ENCODE results near the gene RDH16.
A peak's percentile ranks its signal among the peaks of the same experiment; 100 is the strongest.
"Not testable (repeated sequence)": the region's sequence is repeated elsewhere in the genome, so short reads cannot be mapped to it uniquely, and the experiment has no call there.

RDH16 gene

DNA sequence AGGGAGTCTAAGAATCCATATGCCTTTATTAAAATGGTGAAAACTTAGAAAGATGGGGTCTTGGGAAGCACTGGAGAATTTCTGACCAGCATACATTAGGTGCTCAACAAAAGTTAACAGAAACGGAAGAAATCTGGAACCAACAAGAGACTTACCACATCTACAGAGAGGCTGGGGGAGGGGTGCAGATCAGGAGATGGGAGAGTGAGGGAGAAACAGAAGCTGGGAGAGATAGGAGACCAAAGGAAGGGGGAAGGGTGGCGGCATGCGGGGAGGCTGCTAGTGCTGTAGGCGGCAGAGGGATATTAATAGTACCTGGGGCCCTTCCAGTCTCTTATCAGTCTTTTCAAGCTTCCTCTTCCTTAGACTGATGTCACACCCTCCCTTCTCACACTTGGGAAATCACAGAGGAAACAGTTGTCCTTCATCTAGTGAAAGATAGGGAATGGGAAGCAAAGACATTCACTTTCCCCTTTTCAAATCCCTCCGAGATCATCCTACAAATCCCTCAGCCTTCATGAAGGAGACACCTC is 30.9 kb upstream of the RDH16 start:
- no peak for DNase-seq

DNA sequence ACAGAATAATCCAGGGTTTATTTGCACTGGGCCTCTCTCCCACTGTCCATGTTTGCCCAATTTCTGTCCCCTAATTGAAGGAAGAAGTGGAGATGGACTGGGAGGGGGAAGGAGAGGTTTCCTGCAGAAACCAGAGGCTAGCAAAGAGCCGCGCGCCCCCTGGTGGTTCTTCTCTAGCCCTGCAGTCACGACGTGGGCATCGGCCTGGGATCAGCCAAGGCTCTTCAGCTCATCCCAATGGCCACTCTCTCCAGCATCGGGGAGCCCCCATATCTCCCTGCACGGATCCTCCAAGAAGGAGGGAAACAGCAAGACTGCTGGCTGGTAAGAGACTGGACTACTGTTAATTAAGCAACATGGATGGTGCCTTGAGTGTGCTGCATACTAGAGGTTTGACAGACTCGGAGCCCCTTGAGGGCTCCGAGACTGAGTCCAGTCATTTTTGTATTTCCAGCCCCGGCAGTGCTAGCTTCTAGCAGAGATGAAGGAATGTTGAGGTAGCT is 30.2 kb upstream of the RDH16 start:
- peak; percentile 75 for DNase-seq

DNA sequence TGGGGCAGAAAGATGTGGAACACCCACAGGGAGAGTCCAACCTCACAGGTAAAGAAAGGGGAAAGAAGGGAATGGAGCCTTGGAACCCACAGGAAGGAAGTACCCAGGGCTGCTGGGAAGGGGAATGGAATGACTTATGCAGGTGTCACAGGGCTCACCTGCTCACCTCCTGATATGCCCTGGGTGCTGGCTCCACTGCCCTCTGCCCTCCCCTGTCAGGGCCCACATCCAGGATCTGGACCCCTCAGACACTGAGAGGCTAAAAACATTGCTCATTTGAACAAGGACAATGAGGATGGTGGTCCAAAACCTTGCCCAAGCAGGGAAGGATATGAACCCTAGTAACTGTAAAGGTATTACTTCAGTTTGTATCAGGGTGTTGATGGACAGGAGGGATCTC is 29.6 kb upstream of the RDH16 start:
- DNase-seq, result no peak

GRCh38 chr12:56985714-56986113 is 28.3 kb upstream of the RDH16 start:
- DNase-seq, result not testable (repeated sequence)

- DNase-seq, result no peak
Observed at GRCh38 chr12:56983386-56983785, 26.0 kb upstream of the RDH16 start.

DNA sequence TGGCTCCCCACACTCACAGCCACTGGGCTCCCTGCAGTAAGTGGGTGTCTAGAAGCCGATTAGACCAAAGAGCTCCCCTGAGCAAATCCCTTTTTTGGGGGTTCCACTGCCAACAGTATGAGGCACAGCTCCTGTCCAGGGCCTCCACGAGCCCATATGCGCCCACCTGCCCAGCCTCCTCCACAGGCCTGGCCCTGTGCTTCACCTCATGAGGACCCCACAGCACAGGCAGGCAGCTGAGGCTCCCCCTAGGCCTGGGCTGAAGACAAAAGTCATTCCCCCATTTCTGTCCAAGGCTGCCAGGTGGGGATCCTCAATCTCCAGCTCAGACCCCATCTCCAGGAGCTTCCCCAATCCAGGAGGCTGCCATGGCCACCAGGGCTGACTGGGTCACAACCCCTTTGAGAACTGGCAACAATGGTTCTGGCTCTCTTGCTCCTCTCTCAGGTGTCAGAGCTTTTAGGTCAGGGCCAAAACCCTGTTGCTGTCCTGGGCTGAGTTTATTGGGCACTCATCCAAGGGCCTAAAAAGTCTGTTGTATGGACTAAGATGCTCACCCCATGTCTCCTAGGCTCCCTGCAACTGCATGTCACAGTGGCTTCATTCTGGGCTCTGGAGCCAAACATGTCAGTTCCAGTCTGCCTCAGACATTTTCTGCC is 25.3 kb upstream of the RDH16 start:
- not testable (repeated sequence) for DNase-seq

- no peak for DNase-seq
Observed at GRCh38 chr12:56980941-56981530, 23.6 kb upstream of the RDH16 start.

GRCh38 chr12:56980268-56980667 is 22.9 kb upstream of the RDH16 start:
- no peak for DNase-seq

DNA sequence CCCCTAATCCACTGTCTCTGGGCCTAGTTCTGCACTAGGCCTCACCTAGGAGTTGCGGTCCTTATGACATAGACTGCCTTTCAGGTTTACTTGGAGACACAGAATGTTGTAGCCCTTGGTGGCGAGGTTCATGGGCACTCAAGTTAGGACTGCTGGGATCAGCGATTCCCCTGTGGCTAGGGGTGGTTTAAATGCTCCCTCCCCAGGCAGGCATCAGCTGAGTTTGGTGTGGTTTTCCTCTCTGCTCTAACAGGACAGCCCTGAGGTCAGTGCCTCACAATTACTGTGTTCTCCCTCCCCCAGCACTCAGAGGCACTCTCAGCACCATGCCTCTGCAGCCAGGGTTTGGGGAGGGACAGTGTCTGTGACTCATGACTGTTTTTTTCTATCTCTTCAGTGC is 22.2 kb upstream of the RDH16 start:
- DNase-seq, result no peak

GRCh38 chr12:56978397-56979138 is 21.2 kb upstream of the RDH16 start:
- no peak for DNase-seq

DNA sequence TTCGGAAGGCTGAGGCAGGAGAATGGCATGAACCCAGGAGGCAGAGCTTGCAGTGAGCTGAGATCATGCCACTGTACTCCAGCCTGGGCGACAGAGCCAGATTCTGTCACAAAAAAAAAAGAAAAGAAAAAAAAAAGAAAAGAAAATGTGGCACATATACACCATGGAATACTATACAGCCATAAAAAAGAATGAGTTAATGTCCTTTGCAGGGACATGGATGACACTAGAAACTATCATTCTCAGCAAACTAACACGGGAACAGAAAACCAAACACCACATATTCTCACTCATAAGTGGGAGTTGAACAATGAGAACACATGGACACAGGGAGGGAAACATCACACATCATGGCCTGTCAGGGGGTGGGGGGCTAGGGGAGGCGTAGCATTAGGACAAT is 20.0 kb upstream of the RDH16 start:
- not testable (repeated sequence) for DNase-seq

GRCh38 chr12:56974224-56974623 is 16.8 kb upstream of the RDH16 start:
- DNase-seq, result not testable (repeated sequence)

DNA sequence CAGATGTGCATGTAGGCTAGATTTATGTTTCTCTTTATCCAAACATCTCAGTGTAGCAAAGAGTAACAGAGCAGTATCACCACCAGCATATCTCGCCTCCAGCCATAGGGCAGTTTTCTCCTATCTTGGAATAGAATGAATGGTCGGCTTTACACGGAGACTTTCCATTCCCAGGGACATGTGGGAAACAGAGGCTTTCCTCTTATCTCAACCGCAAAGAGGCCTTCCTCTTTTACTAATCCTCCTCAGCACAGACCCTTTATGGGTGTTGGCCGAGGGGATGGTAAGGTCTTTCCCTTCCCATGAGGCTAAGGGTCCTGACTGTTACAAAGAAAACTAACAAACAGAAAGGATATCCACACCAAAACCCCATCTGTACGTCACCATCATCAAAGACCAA is 11.5 kb upstream of the RDH16 start:
- DNase-seq, result not testable (repeated sequence)

GRCh38 chr12:56965997-56966642 is 8.7 kb upstream of the RDH16 start:
- DNase-seq, result not testable (repeated sequence)

DNA sequence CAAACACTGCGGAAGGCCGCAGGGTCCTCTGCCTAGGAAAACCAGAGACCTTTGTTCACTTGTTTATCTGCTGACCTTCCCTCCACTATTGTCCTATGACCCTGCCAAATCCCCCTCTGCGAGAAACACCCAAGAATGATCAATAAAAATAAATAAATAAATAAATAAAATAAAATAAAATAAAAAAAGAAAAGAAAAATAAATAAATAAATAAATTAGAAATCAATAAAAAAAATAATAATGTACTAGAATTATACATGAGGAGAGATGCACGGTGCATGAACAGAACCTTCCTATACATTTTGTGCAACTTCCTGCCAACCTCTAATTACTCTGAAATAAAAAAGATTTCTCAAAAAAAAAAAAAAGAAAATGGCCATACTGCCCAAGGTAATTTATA is 7.7 kb upstream of the RDH16 start:
- not testable (repeated sequence) for DNase-seq

- DNase-seq, result not testable (repeated sequence)
Observed at GRCh38 chr12:56963557-56963956, 6.1 kb upstream of the RDH16 start.

GRCh38 chr12:56962247-56962646 is 4.8 kb upstream of the RDH16 start:
- DNase-seq, result not testable (repeated sequence)

GRCh38 chr12:56958422-56958821 is 1.0 kb upstream of the RDH16 start:
- DNase-seq, result no peak

DNA sequence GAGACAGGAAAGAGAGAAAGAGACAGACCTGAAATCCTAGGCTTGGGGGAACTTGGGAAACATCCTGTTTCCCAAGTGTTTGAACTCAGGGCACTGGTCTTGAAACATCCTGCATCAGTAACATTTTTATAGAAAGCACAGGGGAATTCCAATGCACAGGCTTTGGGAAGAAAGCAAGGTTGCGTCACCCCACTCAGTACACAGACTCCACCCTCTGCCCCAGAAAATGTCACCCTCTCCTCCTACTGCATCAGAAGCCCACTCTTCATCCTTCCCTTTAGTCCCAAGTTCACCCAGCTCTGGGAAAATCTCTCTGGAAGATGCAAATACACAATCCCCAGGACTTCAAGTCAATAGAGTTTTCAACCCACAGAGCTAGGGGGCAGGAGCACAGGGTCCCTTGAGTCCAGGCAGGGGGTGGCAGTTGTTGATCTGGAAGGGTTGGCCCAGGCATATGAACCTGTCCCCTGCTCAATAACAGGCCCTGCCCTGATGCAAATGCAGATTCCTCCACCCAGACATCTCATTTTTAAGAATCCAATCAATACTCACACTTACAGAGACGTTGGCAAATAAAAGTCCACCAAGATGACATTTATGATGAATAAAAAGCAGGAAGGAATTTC is 1.7 kb downstream of the RDH16 start:
- no peak for DNase-seq

GRCh38 chr12:56954958-56955355 is 2.5 kb downstream of the RDH16 start:
- DNase-seq, result no peak

- no peak for DNase-seq
Observed at GRCh38 chr12:56954057-56954957, 3.1 kb downstream of the RDH16 start.

GRCh38 chr12:56953314-56953713 is 4.1 kb downstream of the RDH16 start:
- DNase-seq, result no peak
